ENCODE data around the gene CERKL. TPM values are rescaled to one million over a fixed set of nuclear protein-coding genes. Genes with fewer than 3 reads are reported as not detected.

CERKL gene
- total RNA-seq, 1 donor from 2014 or later = not detected

DNA sequence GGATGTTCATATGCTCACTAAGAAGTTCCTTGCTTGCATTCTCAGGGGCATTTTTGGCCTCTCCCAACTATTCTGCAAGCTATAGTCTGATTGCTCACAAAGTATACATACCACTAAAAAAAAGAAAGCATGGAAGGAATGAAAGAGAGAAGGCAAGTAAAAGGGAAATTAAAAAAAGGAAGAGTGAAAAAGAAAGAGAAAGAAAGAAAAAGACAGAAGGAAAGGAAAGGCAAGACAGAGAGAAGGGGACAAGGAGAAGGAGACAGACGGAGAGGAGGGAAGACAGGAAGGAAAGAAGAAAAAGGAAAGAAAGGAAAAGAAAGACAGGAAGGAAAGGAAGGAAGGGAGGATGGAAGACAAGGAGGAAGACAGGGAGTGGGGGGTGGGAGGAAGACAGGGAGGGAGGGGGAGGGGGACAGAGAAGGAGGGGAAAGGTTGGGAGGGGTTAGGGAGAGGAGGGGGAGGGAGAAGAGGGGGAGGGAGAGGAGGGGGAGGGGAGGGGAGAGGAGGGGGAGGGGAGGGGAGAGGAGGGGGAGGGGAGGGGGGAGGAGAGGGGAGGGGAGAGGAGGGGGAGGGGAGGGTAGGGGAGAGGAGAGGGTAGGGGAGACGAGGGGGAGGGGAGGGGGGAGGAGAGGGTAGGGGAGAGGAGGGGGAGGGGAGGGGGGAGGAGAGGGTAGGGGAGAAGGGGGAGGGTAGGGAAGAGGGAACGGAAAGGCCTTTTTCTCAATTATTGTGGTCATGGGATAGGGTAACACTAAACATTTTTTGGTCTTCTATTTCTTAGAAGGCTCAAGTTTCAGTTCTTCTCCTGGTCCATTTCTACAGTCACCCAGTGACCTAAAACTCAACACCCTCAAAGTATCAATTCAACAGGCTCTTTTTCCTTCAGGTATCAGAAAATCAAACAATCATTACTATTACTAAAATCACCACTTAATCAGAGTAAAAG, 50.7 kb downstream of the CERKL start:
- intact Hi-C loops (cut with DNase I) = no loop called here
- no peaks in the 10 kb centered on the region for H3K4me1 ChIP-seq
- TF ChIP-seq, protein P1, sequence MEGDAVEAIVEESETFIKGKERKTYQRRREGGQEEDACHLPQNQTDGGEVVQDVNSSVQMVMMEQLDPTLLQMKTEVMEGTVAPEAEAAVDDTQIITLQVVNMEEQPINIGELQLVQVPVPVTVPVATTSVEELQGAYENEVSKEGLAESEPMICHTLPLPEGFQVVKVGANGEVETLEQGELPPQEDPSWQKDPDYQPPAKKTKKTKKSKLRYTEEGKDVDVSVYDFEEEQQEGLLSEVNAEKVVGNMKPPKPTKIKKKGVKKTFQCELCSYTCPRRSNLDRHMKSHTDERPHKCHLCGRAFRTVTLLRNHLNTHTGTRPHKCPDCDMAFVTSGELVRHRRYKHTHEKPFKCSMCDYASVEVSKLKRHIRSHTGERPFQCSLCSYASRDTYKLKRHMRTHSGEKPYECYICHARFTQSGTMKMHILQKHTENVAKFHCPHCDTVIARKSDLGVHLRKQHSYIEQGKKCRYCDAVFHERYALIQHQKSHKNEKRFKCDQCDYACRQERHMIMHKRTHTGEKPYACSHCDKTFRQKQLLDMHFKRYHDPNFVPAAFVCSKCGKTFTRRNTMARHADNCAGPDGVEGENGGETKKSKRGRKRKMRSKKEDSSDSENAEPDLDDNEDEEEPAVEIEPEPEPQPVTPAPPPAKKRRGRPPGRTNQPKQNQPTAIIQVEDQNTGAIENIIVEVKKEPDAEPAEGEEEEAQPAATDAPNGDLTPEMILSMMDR (IDR thresholded peaks at IDR 0.05) = no peak
- DNase-seq (ENCODE audit: low spot score in 2 of 2) = no peak
- H3K9me3 ChIP-seq = peaks cover 0 to 8% of the 10 kb centered on the region in 2 donors
- no peak overlapping the region for H3K27ac ChIP-seq
- H3K27me3 ChIP-seq = no peaks in the 10 kb centered on the region
- no peaks in the 10 kb centered on the region for H3K36me3 ChIP-seq
- H3K4me3 ChIP-seq = no peak overlapping the region

- intact Hi-C loops (cut with DNase I) = no loop called here
- Histone ChIP-seq H3K9me3 (peaks cover 0 to 8% of the 10 kb centered on the region in 2 donors), H3K4me1 (no peaks in the 10 kb centered on the region), H3K36me3 (no peaks in the 10 kb centered on the region), H3K27ac (no peak overlapping the region), H3K4me3 (no peak overlapping the region), H3K27me3 (no peaks in the 10 kb centered on the region)
- no peak for DNase-seq (ENCODE audit: low spot score in 2 of 2)
- TF ChIP-seq, protein P1 (IDR thresholded peaks at IDR 0.05) = no peak
Measured at GRCh38 chr2:181602017-181602416, 54.9 kb downstream of the CERKL start.

- Histone ChIP-seq H3K36me3 (no peaks in the 10 kb centered on the region), H3K9me3 (no peaks in the 10 kb centered on the region), H3K27me3 (no peaks in the 10 kb centered on the region), H3K4me3 (no peak overlapping the region), H3K4me1 (no peaks in the 10 kb centered on the region), H3K27ac (no peak overlapping the region)
- intact Hi-C loops (cut with DNase I) = no loop called here
- DNase-seq (ENCODE audit: low spot score in 2 of 2) = no peak
- TF ChIP-seq, protein P1 (IDR thresholded peaks at IDR 0.05) = no peak
Measured at GRCh38 chr2:181596556-181596955, 60.3 kb downstream of the CERKL start.

DNA sequence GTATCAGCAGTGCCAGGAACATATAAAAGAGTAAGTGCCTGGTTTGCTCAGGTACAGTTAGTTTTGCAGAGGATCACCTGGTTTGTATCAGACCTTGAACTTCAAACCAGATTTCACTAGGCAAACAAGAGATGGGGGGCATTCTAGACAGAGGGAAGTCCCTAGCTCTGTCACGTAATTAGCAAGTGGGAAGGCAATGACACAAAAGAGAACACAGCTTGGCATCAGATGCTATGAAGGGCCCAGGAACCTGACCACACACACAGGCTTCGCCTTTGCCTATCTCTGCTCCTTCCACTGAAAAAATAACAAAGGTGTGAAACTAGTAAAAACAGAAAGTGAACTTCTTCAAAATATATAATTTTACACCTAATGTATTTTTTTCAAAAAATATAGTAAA, 62.6 kb downstream of the CERKL start:
- Histone ChIP-seq H3K4me1 (no peaks in the 10 kb centered on the region), H3K36me3 (no peaks in the 10 kb centered on the region), H3K27me3 (no peaks in the 10 kb centered on the region), H3K27ac (no peak overlapping the region), H3K4me3 (no peak overlapping the region), H3K9me3 (no peaks in the 10 kb centered on the region)
- intact Hi-C loops (cut with DNase I) = no loop called here
- TF ChIP-seq, protein P1 (IDR thresholded peaks at IDR 0.05) = no peak
- DNase-seq (ENCODE audit: low spot score in 2 of 2) = no peak

- H3K9me3 ChIP-seq = no peaks in the 10 kb centered on the region
- H3K4me1 ChIP-seq = no peaks in the 10 kb centered on the region
- no peak overlapping the region for H3K4me3 ChIP-seq
- H3K36me3 ChIP-seq = no peaks in the 10 kb centered on the region
- no peaks in the 10 kb centered on the region for H3K27me3 ChIP-seq
- TF ChIP-seq, protein P1 (IDR thresholded peaks at IDR 0.05) = no peak
- intact Hi-C loops (cut with DNase I) = no loop called here
- H3K27ac ChIP-seq = no peak overlapping the region
- no peak for DNase-seq (ENCODE audit: low spot score in 2 of 2)
Measured at GRCh38 chr2:181589779-181590178, 67.1 kb downstream of the CERKL start.
